ENCODE measurements around the gene PIGBOS1. TPM values are rescaled to one million over a fixed set of nuclear protein-coding genes. Genes with fewer than 3 reads are reported as not detected.

PIGBOS1 gene
- total RNA-seq, 1 donor from 2014 or later, result 8.9 TPM

- Histone ChIP-seq H3K27me3 (ENCODE audit: insufficient read depth, low read length) (no peaks in the 10 kb centered on the region), H3K36me3 (ENCODE audit: insufficient read depth, low read length) (peaks cover 2% of the 10 kb centered on the region), H4K20me1 (ENCODE audit: insufficient read depth, low read length) (no peaks in the 10 kb centered on the region), H3K9me3 (ENCODE audit: insufficient read depth, low read depth, low read length) (no peaks in the 10 kb centered on the region), H3K27ac (ENCODE audit: low read depth, low read length) (no peak overlapping the region), H3K4me2 (ENCODE audit: low read length) (no peak overlapping the region), H2AFZ (ENCODE audit: low read depth, low read length) (no peak overlapping the region), H3K4me3 (ENCODE audit: insufficient read depth, low read depth, low read length) (no peak overlapping the region), H3K9ac (ENCODE audit: low read length) (no peak overlapping the region), H3K79me2 (ENCODE audit: insufficient read depth, low read length) (no peaks in the 10 kb centered on the region), H3K4me1 (ENCODE audit: insufficient read depth, low read length) (no peaks in the 10 kb centered on the region)
- no peaks in the 10 kb centered on the region for H3K27me3 Mint-ChIP-seq (ENCODE audit: low read depth, unreplicated experiment)
- FAIRE-seq, result no peak
- peaks cover 6% of the 10 kb centered on the region for H3K36me3 Mint-ChIP-seq (ENCODE audit: low read depth, unreplicated experiment)
- TF ChIP-seq EZH2 (IDR thresholded peaks at IDR 0.05; ENCODE audit: insufficient read depth, low read length), result no peak
- TF ChIP-seq CTCF (IDR thresholded peaks at IDR 0.05; ENCODE audit: insufficient read depth, low read depth, low read length), result no peak
- no peak overlapping the region for H3K27ac Mint-ChIP-seq (ENCODE audit: unreplicated experiment)
- H3K4me3 Mint-ChIP-seq (ENCODE audit: unreplicated experiment), result no peak overlapping the region
- H3K4me1 Mint-ChIP-seq (ENCODE audit: low read depth, unreplicated experiment), result peaks cover 2% of the 10 kb centered on the region
- no peak for DNase-seq (ENCODE audit: low read depth)
- no peaks in the 10 kb centered on the region for H3K9me3 Mint-ChIP-seq (ENCODE audit: unreplicated experiment)
Measured at GRCh38 chr15:55349282-55349681, 30.4 kb upstream of the PIGBOS1 start.

GRCh38 chr15:55348281-55348778 lies 29.4 kb upstream of the PIGBOS1 start:
- Histone ChIP-seq H3K27ac (ENCODE audit: low read depth, low read length) (no peak overlapping the region), H2AFZ (ENCODE audit: low read depth, low read length) (no peak overlapping the region), H3K4me2 (ENCODE audit: low read length) (no peak overlapping the region), H3K36me3 (ENCODE audit: insufficient read depth, low read length) (peaks cover 2% of the 10 kb centered on the region), H3K9ac (ENCODE audit: low read length) (no peak overlapping the region), H3K4me1 (ENCODE audit: insufficient read depth, low read length) (no peaks in the 10 kb centered on the region), H3K4me3 (ENCODE audit: insufficient read depth, low read depth, low read length) (no peak overlapping the region), H3K79me2 (ENCODE audit: insufficient read depth, low read length) (no peaks in the 10 kb centered on the region), H3K27me3 (ENCODE audit: insufficient read depth, low read length) (no peaks in the 10 kb centered on the region), H3K9me3 (ENCODE audit: insufficient read depth, low read depth, low read length) (no peaks in the 10 kb centered on the region), H4K20me1 (ENCODE audit: insufficient read depth, low read length) (no peaks in the 10 kb centered on the region)
- TF ChIP-seq EZH2 (IDR thresholded peaks at IDR 0.05; ENCODE audit: insufficient read depth, low read length), result no peak
- no peak for TF ChIP-seq CTCF (IDR thresholded peaks at IDR 0.05; ENCODE audit: insufficient read depth, low read depth, low read length)
- DNase-seq (ENCODE audit: low read depth) (no peak), FAIRE-seq (no peak)
- H3K36me3 Mint-ChIP-seq (ENCODE audit: low read depth, unreplicated experiment), result peaks cover 6% of the 10 kb centered on the region
- no peak overlapping the region for H3K27ac Mint-ChIP-seq (ENCODE audit: unreplicated experiment)
- H3K27me3 Mint-ChIP-seq (ENCODE audit: low read depth, unreplicated experiment), result no peaks in the 10 kb centered on the region
- H3K9me3 Mint-ChIP-seq (ENCODE audit: unreplicated experiment), result no peaks in the 10 kb centered on the region
- peaks cover 5% of the 10 kb centered on the region for H3K4me1 Mint-ChIP-seq (ENCODE audit: low read depth, unreplicated experiment)
- no peak overlapping the region for H3K4me3 Mint-ChIP-seq (ENCODE audit: unreplicated experiment)

GRCh38 chr15:55344206-55344605 lies 25.3 kb upstream of the PIGBOS1 start:
- Histone ChIP-seq H3K4me3 (ENCODE audit: insufficient read depth, low read depth, low read length) (no peak overlapping the region), H3K9ac (ENCODE audit: low read length) (no peak overlapping the region), H2AFZ (ENCODE audit: low read depth, low read length) (no peak overlapping the region), H4K20me1 (ENCODE audit: insufficient read depth, low read length) (no peaks in the 10 kb centered on the region), H3K27me3 (ENCODE audit: insufficient read depth, low read length) (no peaks in the 10 kb centered on the region), H3K4me2 (ENCODE audit: low read length) (no peak overlapping the region), H3K9me3 (ENCODE audit: insufficient read depth, low read depth, low read length) (no peaks in the 10 kb centered on the region), H3K79me2 (ENCODE audit: insufficient read depth, low read length) (no peaks in the 10 kb centered on the region), H3K27ac (ENCODE audit: low read depth, low read length) (no peak overlapping the region), H3K4me1 (ENCODE audit: insufficient read depth, low read length) (no peaks in the 10 kb centered on the region), H3K36me3 (ENCODE audit: insufficient read depth, low read length) (no peaks in the 10 kb centered on the region)
- TF ChIP-seq EZH2 (IDR thresholded peaks at IDR 0.05; ENCODE audit: insufficient read depth, low read length), result no peak
- TF ChIP-seq CTCF (IDR thresholded peaks at IDR 0.05; ENCODE audit: insufficient read depth, low read depth, low read length), result no peak
- DNase-seq (ENCODE audit: low read depth), result peak; percentile 12
- Mint-ChIP-seq H3K4me1 (ENCODE audit: low read depth, unreplicated experiment) (peaks cover 5% of the 10 kb centered on the region), H3K27ac (ENCODE audit: unreplicated experiment) (no peak overlapping the region), H3K36me3 (ENCODE audit: low read depth, unreplicated experiment) (peaks cover 6% of the 10 kb centered on the region), H3K27me3 (ENCODE audit: low read depth, unreplicated experiment) (no peaks in the 10 kb centered on the region), H3K4me3 (ENCODE audit: unreplicated experiment) (no peak overlapping the region), H3K9me3 (ENCODE audit: unreplicated experiment) (no peaks in the 10 kb centered on the region)
- FAIRE-seq, result no peak

Data from astrocyte (in vitro differentiated cells and primary cell).